GM19467 (cell line): Measurements from ENCODE around the gene TMEM191C.
"Not testable (repeated sequence)": the region's sequence is repeated elsewhere in the genome, so short reads cannot be mapped to it uniquely, and the experiment has no call there.

ENCODE experiments used
- ATAC-seq: cut with Tn5 transposase; IDR thresholded peaks from one replicate; pipeline ENCODE4 v1.9.1; 2021; ENCODE audit warnings: mild to moderate bottlenecking, moderate library complexity; ENCODE audit not compliant: unreplicated experiment

Gene TMEM191C

DNA sequence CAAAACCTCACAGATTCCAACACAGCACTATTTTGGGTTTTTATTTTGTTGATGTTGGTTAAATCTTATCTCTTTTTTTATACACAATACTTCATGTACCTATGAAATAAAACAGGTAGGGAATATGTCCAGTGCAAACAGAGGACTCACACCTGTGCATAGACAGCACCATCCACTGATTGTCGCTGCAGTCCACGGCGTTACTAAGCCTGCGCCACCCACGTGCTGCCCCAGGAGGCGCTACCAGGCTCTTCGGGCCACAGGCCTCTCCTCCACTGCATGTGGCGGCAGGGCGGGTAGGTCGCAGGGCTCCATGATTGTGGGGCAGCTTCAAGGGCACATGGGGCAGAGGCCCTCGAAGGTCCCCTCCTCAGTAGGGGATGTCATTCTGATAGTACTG, 5.8 kb downstream of the TMEM191C start:
- ATAC-seq: not testable (repeated sequence)

- ATAC-seq: not testable (repeated sequence)
These were observed 6.5 kb downstream of the TMEM191C start for GRCh38 chr22:21473664-21474063.

DNA sequence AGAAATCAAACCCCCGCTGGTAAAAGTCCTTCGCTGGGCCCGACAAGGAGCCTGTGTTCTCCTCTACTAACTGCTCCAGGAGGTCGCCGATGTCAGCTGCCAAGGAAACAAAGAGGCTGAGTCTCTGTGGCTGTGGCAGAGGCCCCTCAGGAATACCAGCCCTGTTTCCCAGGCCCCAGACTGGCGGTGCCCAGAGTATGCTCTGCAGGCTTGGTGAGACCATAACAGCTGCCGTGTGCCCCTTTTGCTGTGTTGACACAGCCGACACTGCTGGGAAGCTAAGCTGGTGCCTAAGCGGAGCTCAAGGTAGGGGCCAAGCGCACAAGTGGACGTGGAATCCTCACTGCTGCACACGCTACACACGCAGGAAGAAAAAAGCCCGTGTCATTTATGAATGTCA, 16.9 kb downstream of the TMEM191C start:
- not testable (repeated sequence) for ATAC-seq

GRCh38 chr22:21487723-21488122, 20.5 kb downstream of the TMEM191C start:
- ATAC-seq: not testable (repeated sequence)

DNA sequence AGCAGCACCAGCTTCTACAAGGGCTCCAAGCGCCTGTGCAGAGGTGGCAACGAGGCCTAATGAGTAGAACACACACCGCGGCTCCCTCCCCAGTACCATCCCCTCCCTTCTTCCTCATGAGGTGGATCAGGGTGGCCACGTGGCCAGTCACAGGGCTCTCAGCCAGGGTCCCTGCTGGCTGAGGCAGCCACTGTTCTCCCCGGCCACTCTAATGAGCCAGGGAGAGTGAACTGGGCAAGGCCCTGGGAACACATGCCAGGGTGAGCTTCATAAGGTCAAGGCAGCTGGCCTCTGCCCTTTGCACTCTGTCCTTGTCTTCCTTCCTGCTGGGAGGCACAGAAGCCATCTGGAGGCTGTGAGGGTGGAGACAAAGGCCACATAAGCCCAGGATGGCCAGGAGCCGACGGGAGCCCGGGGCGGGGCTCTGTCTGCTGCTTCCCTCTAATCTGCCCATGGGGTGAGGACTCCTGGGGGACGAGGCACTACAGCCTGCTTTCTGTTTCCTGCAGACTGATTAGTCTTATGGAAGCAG, 22.0 kb downstream of the TMEM191C start:
- not testable (repeated sequence) for ATAC-seq

DNA sequence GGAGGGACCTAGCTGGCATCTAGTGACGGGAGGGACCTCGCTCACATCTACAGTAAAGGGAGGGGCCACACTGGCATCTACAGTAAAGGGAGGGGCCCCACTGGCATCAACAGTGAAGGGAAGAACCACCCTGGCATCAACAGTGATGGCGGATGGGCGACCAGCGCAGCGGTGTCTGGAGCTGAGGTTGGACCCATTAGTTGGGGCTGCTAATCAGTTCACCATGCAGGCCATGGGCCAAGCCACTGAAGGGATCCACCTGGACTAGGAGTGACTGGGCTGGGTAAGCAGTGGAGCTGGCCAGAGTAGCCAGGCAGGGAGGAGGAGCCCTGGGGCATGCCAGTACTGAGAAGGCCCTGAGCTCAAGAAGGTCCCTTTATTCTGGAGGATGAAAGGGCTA, 23.4 kb downstream of the TMEM191C start:
- not testable (repeated sequence) for ATAC-seq

- not testable (repeated sequence) for ATAC-seq
These were observed 25.1 kb downstream of the TMEM191C start for GRCh38 chr22:21492271-21492670.

GRCh38 chr22:21493789-21494782, 26.9 kb downstream of the TMEM191C start:
- ATAC-seq: not testable (repeated sequence)

GRCh38 chr22:21497984-21498383, 30.8 kb downstream of the TMEM191C start:
- ATAC-seq: not testable (repeated sequence)

GRCh38 chr22:21498489-21498888, 31.3 kb downstream of the TMEM191C start:
- not testable (repeated sequence) for ATAC-seq

DNA sequence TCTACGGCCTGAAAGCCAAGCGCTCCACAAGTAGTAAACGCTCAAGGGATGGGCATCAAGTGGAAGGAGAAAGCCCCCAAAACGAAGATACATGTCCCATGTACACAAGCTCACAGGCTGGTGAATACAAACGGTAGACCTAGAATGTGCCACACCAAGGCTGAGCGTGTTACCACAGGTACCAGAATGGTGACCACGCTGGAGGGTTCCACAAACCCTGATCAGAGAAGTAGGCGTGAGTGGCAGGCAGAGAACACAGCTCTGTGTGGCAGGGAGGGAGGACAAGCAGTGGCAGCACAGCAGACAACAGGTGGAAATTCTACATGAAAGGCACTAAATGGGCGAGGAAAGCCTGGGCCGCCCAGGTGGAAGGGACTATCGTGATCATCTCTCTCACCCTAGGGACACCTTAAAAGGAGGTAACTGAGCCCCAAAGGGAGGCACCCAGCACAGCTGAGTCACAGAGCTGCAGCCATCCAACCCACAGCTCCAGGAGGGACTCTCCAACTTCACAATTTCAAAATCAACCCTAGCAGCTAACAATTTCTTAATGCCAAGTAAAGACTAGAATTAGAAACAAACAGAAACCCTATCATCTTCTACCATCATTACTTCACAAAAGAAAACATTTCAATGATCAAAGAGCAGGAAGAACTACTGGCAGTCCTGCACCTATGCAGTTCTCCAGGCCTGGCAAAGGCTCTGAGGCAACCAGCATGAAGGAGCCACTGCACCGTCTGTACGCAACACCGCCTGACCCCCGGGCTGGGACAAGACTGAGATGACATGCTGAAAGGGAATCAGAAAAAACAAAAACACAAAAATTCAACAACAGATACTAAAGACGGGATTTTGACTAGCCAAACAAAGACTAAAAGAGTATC, 32.7 kb downstream of the TMEM191C start:
- not testable (repeated sequence) for ATAC-seq

- ATAC-seq: not testable (repeated sequence)
These were observed 43.2 kb downstream of the TMEM191C start for GRCh38 chr22:21510397-21510796.

- ATAC-seq: not testable (repeated sequence)
These were observed 44.8 kb downstream of the TMEM191C start for GRCh38 chr22:21512022-21512421.

- not testable (repeated sequence) for ATAC-seq
These were observed 46.9 kb downstream of the TMEM191C start for GRCh38 chr22:21514117-21514516.

- ATAC-seq: not testable (repeated sequence)
These were observed 48.0 kb downstream of the TMEM191C start for GRCh38 chr22:21515234-21515633.

DNA sequence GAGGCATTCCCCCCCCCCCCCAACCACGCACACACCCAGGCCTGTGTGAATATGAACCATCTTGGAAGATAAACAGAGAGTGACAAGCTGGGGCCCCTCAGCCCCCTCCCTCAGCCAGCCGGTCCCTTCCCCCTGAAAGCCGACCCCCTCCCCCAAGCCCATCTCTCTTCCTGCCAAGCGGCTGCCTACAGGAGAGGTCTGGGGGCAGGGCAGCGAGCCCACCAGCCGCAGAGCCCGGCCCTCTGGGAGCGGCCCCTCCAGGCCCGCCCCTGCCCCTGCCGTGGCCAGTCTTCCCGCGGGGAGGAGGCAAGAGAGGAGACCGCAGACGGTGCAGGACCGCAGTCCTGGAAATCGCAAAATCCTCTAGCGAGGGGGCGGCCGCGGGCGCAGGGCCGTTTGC, 49.3 kb downstream of the TMEM191C start:
- not testable (repeated sequence) for ATAC-seq

GRCh38 chr22:21516970-21517764, 50.0 kb downstream of the TMEM191C start:
- peak; percentile 79 for ATAC-seq
